Ammon's horn (tissue), 1 donor: ENCODE data around the gene COL20A1.
A peak's percentile ranks its signal among the peaks of the same experiment; 100 is the strongest.

Experiments
- DNase-seq: peaks from one replicate; pipeline ENCODE4 v3.0.0-alpha.2; 2016; ENCODE audit warnings: low spot score

The COL20A1 gene

DNA sequence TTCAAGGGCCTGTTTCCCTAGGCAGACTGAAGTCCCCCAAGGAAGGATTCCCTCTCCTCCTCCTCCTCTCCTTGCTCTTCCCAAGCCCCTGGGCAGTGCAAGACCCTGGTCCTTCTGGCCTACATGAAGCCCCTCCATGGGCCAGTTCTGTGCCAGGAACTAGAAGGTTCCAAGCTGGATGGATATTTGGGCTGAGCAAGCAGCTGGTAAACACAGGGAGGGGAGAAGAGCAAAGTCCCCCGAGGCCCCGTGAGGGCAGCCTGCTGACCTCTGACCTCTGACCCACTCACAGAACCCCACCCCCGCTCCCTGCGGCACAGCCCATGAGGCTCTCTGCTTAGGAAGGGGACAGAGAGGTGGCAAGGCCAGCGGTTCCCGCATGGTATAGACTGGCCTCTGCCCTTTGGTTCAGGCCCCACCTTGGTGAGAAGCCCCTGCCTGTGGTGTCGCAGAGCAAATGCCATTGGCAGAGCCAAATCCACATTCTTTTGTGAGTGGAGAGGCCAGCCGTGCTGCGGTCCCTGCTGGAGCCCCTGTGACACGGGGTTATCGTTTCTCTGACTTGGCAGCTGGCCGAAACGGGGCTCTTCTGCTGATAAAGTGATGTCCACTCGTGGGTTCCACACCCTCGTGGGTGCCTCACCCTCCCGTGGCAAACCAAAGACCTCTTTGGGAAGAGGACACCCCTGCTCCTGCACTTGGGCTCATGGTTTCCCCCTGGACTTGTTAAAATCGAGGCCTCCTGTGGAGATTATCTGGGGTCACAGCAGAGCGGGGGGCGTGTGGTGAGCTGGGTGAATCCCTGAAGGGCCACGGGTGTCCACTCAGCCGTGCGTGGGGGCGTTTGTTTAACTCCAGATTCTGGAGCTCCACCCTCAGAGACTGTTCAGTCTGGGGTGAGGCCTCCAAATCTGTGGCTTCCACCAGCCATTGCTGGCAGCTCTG, 70.3 kb downstream of the COL20A1 start:
- no peak for DNase-seq

DNA sequence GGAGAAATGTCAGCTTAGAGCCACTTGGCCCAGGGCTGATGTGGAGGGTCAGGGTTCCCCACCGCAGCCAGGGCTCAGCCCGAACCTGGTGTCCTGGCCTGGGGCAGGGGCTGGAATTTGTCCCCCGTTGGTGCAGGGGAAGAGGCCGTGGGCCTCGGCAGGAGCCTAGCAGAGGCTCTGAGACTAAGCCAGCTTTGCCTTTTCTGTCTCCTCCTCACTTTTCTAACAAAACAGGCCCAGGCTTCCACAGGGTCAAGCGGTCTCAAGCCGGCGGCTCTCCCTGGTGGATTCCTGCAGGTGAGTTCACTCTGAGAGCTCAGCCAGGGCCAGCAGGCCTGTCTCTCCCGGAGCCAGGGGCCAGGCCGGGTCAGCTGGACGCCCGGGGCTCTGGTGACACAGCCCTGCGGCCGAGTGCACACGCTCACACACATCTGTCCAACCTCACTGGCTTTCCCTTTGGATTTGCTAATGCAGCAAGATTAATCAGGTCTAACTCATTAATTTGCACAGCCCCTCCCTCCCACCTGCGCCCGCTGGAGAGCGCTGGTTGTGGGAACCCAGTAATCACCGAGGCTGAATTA, 71.1 kb downstream of the COL20A1 start:
- DNase-seq, result no peak

DNA sequence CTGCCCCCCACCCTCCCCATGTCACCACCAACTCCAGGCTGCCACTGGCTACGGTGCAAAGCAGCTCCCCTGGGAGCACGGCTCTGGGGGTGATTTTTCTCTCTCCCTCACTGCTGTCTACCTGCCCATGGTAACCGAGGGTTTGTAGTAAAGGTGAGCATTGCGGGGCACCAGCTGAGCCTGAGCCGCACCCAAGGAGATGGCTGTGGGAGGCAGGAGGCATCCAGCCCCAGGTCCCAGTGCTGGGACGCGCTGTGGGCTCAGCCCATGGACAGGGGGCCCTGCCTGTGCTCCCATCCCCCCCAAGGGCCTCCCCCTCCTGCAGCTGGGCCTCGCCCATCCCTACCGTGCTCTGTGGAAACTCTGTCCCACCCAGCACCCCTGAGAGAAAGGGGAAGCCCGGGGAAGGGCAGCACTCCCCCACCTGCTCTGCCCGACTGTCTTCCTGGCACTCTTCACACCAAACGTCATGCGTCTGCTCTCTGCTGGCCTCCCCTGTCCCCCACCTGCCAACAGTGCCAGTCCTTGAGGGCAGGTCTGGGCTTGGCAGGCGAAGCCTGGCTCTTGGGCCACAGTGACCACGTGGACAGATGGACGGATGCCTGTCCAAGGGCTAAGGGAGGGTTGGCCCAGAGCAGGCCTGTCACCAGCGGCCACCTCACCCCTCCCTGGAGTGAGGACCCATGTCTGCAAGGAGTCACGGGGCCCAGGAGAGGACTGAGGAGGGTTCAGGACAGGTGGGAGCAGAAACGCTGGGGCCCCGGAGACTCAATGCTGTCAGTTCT, 72.0 kb downstream of the COL20A1 start:
- no peak for DNase-seq

DNA sequence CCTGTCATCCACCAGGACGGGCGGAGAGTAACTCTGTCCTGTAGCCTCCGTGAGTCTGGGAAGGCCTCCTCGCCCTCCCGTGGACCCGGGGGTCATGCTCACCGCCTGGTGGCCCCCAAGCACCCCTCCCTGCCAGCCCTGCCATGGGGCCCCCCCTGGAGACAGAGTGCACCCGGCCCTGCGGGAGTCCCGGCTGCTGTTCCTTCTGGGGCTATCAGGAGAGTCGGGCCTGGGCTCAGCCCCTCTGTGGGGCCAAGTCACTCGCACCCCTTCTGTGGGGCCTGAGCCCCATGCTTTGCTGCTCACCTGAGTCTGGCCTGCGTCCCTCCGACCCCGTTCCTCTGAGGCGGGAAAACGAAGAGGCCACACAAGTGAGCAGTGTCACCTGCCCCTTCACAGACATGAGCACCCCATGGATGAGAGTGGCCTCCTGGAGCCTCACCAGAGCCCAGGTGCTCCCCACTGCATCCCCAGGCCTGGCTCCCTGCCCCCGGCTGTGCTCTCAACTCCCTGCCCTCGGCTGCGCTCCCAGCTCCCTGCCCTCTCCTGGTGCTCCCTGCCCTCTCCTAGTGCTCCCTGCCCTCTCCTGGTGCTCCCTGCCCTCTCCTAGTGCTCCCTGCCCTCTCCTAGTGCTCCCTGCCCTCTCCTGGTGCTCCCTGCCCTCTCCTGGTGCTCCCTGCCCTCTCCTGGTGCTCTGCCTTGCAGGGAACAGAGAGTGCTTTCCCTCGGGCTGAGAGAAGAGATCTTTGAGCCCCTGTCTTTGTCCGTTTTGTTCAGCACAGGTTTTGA, 72.8 kb downstream of the COL20A1 start:
- DNase-seq, result no peak

DNA sequence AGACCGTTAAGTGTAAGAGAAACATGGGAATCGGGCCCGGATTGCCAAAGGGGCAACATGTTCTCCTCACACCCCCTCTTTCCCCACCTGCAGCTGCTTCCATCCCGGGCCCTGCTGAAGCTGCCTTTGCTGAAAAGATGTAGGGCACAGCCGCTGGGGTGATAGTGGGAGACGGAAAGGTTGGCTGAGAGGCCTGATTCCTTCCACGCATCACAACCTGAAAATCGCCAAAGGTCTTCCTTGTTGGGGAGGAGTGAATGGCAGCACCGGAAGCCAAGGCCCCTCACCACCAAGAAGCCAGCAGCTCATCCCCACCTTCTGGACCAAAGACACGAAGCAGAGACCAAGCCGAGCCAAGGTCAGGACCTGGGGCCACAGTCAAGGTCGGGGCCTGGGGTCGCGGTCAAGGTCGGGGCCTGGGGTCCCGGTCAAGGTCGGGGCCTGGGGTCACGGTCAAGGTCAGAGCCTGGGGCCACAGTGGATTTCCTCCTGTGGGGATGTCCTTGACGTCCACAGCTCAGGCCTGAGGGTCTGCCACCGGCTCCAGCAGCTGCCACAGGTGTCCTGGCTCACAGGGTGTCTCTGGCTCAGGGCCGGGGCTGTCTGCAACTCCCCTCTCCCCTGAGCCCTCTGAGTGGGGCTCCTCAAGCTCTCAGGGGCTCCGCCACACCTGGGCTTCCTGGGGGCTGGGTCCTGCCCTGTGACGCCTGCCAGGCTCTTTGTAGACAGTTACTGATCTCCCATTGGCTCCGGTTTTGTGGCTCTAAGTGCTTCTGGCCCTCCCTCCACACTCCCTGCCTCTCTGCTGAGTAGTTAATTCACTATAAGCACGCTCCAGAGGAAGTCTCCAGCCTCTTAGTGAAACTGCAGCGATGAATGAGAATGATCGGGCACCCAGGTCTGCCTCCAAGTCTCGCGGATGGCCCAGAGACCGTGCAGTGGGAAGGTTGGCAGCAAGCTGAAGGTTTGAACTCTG, 73.7 kb downstream of the COL20A1 start:
- DNase-seq, result no peak

DNA sequence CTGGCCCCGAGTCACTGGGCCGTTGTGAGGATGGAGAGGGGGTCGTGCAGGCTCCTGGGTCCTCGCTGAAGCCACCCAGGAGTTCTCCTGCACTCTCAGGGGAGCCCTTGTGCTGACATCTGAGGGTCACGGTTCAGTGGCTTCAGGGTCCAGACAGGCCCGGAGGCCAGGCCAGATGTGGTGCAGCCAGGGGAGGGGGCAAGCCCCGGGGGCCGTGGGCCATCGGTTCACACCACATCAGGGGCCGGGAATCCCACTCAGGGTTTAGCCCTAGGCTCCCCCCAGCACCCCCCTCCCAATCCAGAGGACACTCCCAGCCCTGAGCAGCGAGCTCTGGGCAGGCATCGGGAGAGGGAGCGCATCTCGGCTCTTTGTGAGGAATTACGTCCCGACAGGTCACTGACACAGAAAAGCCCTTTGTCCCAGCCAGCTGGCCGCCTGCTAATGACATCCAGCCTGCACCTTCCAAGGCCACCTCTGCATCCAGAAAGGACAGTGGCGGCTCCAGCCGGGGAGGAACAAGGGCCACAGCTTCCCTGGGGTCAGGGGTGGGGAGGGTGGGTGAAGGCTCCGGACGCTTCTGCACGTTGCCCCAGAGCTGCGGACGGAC, 74.6 kb downstream of the COL20A1 start:
- DNase-seq, result no peak

DNA sequence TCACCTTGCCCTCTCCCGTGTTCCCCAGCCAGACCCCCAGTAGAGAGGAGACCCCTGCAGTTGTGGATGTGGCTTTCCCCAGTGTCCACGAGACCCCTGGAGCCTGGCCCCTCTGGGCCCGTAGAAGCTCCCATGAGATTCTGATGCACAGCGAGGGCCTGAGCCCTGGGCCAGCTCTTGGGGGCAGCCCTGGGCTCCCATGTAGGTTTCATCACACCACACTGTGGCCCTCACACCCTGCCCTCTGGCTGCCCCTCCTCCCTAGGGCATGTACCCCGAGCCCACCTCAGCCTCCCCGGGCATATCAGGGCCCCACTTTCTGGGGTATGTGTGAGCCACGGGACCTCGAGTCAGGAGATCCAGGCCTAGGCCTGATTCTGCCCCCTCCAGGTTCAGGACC, 75.2 kb downstream of the COL20A1 start:
- no peak for DNase-seq

DNA sequence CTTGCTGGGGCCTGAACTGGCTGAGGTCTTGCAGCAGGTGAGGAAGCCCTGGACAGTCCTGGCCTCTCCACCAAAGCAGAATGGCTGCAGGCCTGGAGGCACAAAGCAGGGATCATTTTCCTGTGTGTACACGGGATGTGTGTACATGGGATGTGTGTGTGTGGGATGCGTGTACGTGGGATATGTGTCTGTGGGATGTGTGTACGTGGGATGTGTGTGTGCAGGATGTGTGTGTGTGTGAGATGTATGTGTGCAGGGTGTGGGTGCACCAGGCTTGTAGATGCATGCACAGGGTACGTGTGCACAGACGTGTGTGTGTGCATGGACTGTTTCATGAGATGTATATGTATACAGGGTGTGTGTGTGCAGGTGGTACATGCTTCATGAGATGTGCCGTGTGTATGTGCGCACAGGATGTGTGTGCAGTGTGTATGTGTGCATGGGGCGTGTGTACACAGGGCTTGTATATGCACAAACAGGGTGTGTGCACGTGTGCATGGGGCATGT, 76.1 kb downstream of the COL20A1 start:
- no peak for DNase-seq

DNA sequence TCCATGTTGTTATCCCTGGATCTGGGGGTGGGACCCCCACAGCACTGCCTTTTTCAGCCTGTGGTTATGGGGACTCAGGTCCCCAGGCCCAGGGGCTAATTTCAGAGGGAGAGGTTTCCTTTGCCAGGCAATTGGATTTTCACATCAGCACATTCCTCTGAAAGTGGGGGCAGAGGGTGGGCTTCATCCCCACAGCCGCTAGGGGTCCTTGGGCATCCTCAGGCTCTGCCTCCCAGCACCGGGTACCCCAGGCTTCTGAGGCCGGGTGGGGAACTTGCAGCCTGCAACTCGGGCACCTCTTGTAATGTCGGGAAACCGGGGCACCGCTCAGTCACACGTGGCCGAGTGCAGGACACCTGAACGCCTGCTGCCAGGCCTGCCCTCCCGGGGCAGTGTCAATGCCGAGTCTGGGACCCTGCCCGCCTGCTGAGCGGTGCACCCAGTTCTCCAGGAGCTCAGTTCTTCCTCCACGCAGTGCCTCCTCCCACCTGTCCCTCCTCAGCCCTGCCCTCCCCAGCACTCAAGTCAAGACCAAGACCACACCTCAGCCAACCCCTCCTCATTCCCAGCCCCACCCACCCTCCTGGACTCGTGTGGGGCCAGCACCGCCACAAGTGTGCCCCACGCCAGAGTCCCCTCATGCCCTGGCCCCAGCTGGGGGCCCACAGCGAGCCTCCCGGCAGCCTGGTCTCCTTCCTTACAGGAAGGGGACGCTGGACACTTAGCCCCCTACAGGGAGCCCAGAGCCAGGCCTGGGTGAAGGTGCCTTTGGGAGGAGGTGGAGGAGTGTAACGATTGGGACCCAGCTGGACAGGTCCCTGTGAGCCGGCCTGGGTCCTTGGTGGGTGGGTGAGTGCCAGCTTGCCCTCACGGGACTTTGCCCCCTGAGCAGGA, 77.0 kb downstream of the COL20A1 start:
- DNase-seq, result no peak

DNA sequence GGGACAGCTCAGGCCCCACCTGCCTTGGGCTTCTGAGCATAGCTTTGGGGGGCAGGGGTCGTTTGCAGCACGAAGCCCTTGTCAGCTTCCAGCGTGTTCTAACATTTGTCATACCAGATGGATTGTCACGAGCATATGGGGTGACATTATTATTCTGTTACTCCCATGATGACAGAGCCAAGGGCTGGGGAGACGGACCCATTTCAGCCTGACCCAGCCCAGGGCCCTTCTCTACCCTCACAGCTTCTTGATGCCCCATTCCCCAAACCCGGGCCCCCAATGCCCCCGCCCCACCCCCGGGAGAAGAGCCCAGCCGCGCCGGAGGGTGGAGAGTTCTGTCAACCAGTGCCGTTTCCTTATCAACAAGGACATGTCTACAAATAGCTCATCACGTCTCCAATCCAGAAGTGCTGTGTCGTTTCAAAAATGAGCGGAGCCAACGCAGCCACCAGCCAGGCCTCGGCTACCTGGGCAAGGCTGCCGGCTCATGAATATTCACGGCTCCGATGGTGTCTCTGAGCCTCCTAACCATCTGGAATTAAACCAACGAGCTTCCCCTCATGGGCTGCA, 77.7 kb downstream of the COL20A1 start:
- peak; percentile 49 for DNase-seq

DNA sequence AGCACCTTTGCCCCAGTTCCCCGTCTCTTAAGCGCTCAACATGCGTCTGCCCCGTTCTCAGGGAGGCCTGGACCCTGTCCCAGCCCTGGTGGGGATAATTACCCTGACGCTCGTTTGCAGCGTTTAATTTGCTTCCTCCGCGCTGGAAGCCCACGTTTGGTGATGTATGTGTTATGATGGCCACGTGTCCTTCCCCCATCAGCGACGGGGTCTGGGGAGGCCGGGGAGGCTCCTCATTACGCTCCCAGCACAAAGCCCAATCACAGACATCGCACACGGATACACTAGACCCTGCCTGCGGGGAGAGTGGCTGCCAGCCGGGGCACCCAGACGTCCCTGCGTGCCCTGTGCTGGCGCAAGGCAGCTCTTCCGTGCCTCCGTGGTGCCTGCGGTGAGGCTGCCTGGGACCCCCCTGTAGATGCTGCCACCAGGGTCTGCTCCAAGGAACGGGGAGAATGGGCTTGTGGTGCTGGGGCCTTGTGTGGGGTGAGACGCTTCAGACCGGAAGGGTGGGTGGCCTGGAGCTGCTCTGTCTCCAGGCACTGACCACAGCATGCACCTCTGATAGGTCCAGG, 78.4 kb downstream of the COL20A1 start:
- no peak for DNase-seq

DNA sequence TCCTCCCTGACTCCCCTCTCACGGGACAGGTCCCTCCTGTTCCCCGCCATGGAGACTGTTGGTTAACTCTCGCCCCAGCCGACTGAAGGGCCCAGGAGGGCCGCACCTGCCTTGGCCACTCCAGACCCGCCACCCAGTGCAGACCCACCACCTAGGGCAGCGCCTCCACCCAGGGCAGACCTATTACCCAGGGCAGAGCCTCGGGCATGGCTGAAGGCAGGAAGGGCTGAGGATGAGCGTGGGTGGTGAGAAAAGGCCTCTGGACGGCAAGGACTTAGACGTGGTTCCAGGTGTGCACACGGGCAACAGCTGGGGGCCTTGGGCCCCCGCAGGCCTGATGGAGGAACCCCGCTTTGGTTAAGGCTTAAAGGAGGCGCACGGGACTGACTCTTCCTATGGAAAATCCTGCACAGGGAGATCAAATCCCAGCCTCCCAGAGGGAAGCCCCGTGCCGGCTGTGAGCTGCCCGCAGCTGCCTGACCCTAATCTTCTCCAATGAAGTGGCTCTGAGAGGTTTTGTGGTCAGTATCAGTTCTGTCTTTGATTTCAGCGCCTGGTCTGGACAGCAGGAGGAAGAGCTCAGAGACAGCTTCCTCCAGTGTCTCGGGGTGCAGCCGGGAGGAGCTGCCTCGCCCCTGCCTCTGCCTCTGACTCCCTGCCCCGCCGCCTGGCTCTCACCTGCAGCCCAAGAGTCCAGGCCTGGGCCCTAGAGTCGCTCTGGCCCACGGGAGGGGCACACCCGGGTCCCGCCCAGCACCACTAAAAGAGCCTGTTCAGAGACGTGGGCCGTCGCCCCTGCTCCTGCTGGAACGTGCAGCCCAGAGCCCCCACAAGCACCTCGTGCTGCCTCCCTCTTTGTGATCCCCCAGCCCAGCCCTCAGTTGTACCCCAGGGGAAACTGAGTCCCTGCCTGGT, 80.2 kb downstream of the COL20A1 start:
- DNase-seq, result no peak

DNA sequence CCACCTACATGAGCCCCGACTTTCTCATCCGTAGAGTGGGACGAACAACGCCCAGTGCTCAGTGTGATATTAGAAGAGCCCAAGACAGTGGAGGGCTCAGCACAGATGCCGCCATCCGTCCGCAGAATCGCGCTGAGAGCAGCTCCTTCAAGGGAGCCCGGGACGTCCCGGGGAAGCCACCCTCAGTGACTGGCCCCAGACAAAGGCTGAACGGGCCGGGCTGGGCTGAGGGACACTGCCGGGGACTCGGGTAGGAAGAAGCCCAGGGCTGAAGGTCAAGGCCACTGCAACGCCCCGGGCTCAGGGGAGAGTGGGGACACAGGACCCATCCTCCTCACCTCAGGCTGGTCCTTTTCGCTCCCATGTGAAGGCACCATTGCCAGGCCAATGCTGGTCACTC, 81.0 kb downstream of the COL20A1 start:
- DNase-seq, result no peak

DNA sequence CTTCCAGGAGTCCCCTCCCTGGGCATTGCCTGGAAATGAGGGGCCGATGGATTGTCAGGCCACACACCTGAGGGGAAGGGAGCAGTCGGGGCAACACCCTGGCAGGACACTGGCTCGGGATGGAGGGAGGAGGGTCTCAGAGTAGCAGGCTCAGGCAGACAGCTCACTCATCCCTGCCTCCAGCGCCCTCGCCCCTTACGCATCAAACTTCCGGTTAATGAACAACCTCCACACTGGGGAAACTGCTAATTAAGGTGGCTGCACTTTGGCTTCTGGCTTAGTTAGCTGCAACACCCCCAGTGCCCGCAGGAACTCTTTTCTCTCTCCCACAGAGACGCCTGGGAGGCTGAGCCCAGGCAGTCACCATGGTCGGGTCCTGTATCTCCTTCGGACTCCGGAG, 81.5 kb downstream of the COL20A1 start:
- no peak for DNase-seq

DNA sequence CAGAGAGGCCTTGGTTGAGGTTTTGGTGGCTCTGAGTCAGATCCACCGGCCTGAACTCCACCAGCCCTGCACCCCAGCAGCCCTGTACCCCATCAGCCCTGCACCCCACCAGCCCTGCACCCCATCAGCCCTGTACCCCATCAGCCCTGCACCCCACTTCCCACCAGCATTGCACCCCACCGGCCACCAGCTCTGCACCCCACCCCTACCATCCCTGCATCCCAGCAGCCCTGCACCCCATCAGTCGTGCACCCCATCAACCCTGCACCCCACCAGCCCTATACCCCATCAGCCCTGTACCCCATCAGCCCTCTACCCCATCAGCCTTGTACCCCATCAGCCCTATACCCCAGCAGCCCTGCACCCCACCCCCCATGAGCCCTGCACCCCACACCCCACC, 82.5 kb downstream of the COL20A1 start:
- DNase-seq, result no peak

DNA sequence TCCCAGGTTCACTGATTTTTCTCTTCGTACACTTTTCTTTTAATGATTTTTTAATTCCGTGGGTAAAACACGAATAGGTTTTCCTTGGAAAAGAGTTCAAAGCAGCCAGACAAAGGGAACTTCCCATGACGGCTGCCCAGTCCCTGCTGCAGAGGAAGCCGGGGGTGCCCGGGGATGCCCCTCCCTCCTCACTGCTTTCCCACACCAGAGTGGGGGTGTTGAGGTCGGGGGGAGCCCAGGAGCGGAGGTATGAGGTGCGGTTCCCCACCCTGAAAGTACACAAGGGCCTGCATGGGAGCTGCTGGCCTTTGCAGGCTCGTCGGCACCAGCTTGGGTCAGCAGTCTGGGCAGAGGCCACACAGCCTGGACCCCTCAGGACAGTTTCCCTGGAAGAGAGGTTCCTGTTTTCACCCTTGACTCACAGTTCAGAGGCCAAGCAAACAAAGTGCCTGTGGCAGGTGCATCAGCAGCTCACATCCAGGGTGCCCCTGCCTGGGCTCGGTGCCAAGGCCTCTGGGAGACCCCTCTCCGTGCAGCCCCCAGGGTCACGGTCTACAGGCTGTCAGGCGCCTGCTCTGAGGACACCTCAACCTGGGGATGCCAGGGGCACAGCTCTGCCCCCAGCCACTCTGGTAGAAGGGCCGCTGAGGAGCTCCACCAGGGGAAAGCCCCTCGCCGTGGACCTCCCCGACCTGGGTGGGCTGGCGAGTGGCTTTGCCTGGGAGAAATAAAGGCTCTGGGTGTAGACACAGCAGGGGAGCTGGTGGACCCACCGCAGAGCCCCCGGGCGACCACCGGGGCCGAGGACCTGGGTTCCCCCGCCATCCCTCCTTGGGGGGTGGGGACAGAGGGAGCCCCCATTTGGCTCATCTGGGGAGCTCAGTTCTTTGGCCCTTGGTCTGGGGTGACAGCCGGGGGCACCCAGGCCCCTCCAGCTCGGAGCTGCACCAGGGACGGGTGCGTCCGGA, 83.6 kb downstream of the COL20A1 start:
- DNase-seq, result no peak
